KMS-11 (cell line): Measurements from ENCODE around the gene SOD3.

Source experiments
- H2AFZ ChIP-seq: fragments of 200-600 bp; sonication (generic); 2 replicates; pipeline ENCODE4 v1.6.1; 2016; ENCODE audit warnings: antibody characterized with exemption, mixed run types, low read depth
- H3K27ac ChIP-seq: fragments of 200-600 bp; sonication (generic); 2 replicates; pipeline ENCODE4 v1.6.1; 2016; ENCODE audit warnings: mild to moderate bottlenecking, mixed run types
- H3K27me3 ChIP-seq: fragments of 200-600 bp; sonication (generic); 2 replicates; pipeline ENCODE4 v1.6.1; 2017; ENCODE audit warnings: mild to moderate bottlenecking, low read depth, mixed run types, moderate library complexity; ENCODE audit not compliant: insufficient read depth
- H3K36me3 ChIP-seq: fragments of 200-600 bp; sonication (generic); 2 replicates; pipeline ENCODE4 v1.6.1; 2017; ENCODE audit warnings: mild to moderate bottlenecking, mixed run types; ENCODE audit not compliant: insufficient read depth
- H3K4me1 ChIP-seq: fragments of 200-600 bp; sonication (generic); 2 replicates; pipeline ENCODE4 v1.6.1; 2016; ENCODE audit warnings: mild to moderate bottlenecking, low read depth, mixed run types; ENCODE audit not compliant: poor library complexity, severe bottlenecking
- H3K4me2 ChIP-seq: fragments of 200-600 bp; sonication (generic); 2 replicates; pipeline ENCODE4 v1.7.0; 2016; ENCODE audit warnings: mild to moderate bottlenecking, mixed run types
- H3K4me3 ChIP-seq: fragments of 200-600 bp; sonication (generic); IDR thresholded peaks from 2 replicates; pipeline ENCODE4 v1.6.1; 2017; ENCODE audit warnings: low read depth, low read length, mixed read lengths; ENCODE audit not compliant: insufficient read depth
- H3K79me2 ChIP-seq: fragments of 200-600 bp; sonication (generic); 2 replicates; pipeline ENCODE4 v1.6.1; 2016; ENCODE audit warnings: low read depth, mixed run types; ENCODE audit not compliant: insufficient read depth
- H3K9ac ChIP-seq: fragments of 200-600 bp; sonication (generic); 2 replicates; pipeline ENCODE4 v1.6.1; 2016; ENCODE audit warnings: mild to moderate bottlenecking, mixed run types
- H4K20me1 ChIP-seq: fragments of 200-600 bp; sonication (generic); 2 replicates; pipeline ENCODE4 v1.6.1; 2016; ENCODE audit warnings: mild to moderate bottlenecking, mixed run types; ENCODE audit not compliant: insufficient read depth
- TF ChIP-seq, protein P1 (sequence below): fragments of 200-600 bp; sonication (generic); conservative IDR thresholded peaks from 2 replicates; pipeline ENCODE4 v1.6.1; 2017; ENCODE audit warnings: low read depth, mild to moderate bottlenecking, antibody characterized with exemption, low read length, moderate library complexity, mixed read lengths

The SOD3 gene

DNA sequence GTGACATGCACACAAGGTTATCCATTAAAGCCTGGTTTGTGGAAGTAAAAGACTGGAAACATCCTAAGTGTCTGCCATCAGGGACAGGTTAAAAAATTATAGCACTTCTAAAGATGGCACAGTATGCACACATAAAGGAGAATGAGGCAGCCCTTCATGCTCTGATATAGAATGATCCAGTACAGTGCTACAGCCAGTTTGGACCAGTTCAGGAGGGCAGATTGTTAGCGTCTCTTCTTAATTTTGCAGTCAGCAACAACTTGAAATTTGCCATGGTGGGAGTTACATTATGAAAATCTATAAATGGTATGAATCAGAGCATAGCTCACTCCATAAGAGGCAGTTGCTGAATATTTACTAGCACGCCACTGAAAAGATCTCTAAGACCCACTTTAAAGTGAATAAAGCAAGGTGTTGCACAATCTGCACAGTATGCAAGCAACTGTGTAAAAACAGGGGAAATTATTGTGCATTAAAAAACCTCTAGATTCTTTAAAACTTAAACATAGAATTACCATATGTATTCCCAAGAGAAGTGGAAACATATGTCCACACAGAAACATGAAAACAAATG, 20.3 kb upstream of the SOD3 start:
- Histone ChIP-seq H3K4me3 (no peak overlapping the region), H2AFZ (no peak overlapping the region), H4K20me1 (no peaks in the 10 kb centered on the region), H3K79me2 (no peaks in the 10 kb centered on the region), H3K27ac (no peak overlapping the region), H3K4me2 (no peak overlapping the region), H3K4me1 (no peaks in the 10 kb centered on the region), H3K36me3 (no peaks in the 10 kb centered on the region), H3K27me3 (no peaks in the 10 kb centered on the region), H3K9ac (no peak overlapping the region)
- TF ChIP-seq, protein P1, sequence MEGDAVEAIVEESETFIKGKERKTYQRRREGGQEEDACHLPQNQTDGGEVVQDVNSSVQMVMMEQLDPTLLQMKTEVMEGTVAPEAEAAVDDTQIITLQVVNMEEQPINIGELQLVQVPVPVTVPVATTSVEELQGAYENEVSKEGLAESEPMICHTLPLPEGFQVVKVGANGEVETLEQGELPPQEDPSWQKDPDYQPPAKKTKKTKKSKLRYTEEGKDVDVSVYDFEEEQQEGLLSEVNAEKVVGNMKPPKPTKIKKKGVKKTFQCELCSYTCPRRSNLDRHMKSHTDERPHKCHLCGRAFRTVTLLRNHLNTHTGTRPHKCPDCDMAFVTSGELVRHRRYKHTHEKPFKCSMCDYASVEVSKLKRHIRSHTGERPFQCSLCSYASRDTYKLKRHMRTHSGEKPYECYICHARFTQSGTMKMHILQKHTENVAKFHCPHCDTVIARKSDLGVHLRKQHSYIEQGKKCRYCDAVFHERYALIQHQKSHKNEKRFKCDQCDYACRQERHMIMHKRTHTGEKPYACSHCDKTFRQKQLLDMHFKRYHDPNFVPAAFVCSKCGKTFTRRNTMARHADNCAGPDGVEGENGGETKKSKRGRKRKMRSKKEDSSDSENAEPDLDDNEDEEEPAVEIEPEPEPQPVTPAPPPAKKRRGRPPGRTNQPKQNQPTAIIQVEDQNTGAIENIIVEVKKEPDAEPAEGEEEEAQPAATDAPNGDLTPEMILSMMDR = no peak

DNA sequence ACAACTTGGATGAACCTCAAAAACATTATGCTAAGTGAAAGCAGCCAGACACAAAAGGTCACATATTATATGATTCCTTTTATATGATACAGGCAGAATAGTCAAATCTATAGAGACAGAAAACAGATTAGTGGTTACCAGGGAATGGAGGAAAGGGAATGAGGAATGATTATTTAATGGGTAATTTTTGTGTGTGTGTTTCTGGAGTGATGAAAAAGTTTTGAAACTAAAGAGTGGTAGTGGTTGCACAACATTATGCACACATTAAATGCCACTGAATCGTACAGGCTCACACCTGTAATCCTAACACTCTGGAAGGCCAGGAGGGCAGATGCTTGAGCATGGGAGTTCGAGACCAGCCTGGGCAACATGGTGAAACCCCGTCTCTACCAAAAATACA, 19.6 kb upstream of the SOD3 start:
- H3K27me3 ChIP-seq = no peaks in the 10 kb centered on the region
- H3K9ac ChIP-seq = no peak overlapping the region
- TF ChIP-seq, protein P1 = no peak
- H3K36me3 ChIP-seq = no peaks in the 10 kb centered on the region
- H3K4me3 ChIP-seq = no peak overlapping the region
- no peak overlapping the region for H3K4me2 ChIP-seq
- H4K20me1 ChIP-seq = no peaks in the 10 kb centered on the region
- H3K27ac ChIP-seq = no peak overlapping the region
- no peak overlapping the region for H2AFZ ChIP-seq
- no peaks in the 10 kb centered on the region for H3K79me2 ChIP-seq
- H3K4me1 ChIP-seq = no peaks in the 10 kb centered on the region

DNA sequence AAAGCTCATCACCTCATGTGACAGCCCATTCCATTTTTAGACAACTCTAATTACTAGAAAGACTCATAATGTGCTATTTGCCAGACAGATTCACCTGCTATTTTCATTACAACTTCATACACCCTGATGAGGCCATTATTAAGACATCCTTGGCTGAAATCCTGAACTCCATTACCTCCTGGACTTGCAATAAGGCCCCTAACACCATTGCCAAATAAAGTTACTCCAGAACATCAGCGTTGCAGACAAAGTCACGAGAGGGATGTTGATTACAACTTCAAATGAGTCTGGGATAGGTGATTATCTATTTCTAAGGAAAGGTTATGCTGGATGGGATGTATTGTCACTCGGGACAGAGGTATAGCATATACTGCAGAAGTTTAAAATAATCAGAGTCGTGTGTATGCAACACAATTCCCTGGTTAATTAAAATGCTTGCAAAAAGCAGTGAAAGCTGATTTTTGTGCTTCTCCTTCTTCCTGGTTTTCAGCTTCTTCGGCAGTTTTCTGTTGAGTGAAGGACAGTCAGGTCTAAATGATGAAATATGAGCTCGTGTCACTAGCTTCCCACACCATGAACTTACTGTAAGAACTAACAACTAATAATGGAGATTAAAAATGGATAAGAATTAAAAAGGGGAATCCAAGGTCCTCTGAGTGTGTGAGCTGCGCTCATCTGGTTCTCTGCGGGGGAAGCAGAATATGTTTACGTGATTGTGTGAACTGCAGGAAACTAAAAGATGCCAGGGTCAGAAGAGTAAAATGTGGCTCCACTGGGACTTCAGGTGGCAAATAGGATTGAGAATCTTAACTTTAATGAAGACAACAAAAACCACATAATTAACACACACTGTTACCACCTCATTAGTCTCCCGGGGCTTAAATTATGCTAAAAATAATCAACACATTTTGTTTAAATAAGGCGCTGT, 17.6 kb upstream of the SOD3 start:
- H2AFZ ChIP-seq = no peak overlapping the region
- H3K36me3 ChIP-seq = no peaks in the 10 kb centered on the region
- no peak overlapping the region for H3K9ac ChIP-seq
- H4K20me1 ChIP-seq = no peaks in the 10 kb centered on the region
- no peak overlapping the region for H3K4me3 ChIP-seq
- no peaks in the 10 kb centered on the region for H3K4me1 ChIP-seq
- no peaks in the 10 kb centered on the region for H3K79me2 ChIP-seq
- no peak overlapping the region for H3K27ac ChIP-seq
- TF ChIP-seq, protein P1 = no peak
- H3K27me3 ChIP-seq = no peaks in the 10 kb centered on the region
- H3K4me2 ChIP-seq = no peak overlapping the region

DNA sequence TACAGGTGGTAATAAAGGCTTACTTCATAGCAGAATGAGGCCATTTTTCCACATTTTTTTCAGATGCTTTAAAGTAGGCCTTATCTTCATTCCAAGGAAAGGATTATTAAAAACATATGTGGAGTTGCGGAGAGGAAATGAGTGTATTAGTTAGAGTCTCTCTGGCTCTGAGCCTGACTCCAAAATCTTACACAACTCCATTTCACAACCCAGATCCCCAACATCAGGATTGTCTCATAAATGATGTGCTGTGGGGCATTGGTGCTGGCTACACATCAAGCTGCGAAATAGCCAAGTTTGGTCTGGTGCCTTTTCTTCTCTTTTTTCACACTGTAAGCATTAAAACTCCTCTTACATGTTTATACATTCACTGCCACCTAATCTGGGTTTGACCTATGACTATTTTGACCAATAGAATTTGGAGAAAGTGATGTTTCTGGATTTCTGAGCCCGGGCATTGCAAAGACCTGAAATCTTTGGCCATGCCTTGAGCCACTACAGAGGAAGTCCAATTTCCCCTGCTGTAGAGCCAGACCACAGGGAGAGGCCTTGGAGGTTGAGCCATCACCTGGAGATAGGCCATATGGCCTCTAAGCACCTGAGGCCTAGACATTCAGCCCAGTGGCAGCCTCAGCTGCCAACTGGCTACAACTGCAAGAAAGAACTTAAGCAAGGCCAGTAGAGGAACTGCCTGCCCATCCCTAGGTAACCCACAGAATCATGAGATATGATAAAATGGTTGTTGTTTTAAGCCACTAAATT, 16.7 kb upstream of the SOD3 start:
- no peak overlapping the region for H3K27ac ChIP-seq
- H3K4me1 ChIP-seq = no peaks in the 10 kb centered on the region
- no peak overlapping the region for H3K9ac ChIP-seq
- no peaks in the 10 kb centered on the region for H4K20me1 ChIP-seq
- H3K4me2 ChIP-seq = no peak overlapping the region
- no peaks in the 10 kb centered on the region for H3K79me2 ChIP-seq
- no peaks in the 10 kb centered on the region for H3K27me3 ChIP-seq
- TF ChIP-seq, protein P1 = no peak
- H3K36me3 ChIP-seq = no peaks in the 10 kb centered on the region
- no peak overlapping the region for H3K4me3 ChIP-seq
- H2AFZ ChIP-seq = no peak overlapping the region
